Measurements from ENCODE around the gene AMOTL1. TPM values are rescaled to one million over a fixed set of nuclear protein-coding genes. Genes with fewer than 3 reads are reported as not detected.

AMOTL1 gene
- total RNA-seq, 3 donors from 2014 or later (not counting 1 experiment from before 2014, with no cell fraction given), result 7.1 to 8.9 (median 8.7) TPM

DNA sequence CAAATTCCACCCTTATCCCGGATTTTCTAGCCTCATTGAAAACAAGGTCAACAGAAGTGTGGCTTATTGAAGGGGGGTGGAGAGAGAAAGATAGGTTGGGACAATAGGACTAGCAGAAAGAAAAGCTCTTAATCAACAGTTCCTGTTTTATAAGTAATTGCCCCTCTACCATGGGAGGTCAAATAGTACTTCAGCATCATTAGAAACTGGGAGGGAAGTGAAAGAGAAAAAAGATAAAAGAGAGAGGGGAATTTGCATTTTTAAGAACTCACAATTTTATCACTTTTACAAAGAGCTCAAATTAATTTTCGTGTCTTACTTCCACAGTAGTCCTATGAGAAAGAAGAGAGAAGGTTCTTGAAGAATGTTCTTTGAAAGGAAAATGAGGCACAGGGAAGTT lies 89.2 kb downstream of the AMOTL1 start:
- H3K27me3 Mint-ChIP-seq (ENCODE audit: low read depth in 2 of 2), result no peaks in the 10 kb centered on the region
- H3K27ac Mint-ChIP-seq, result no peak overlapping the region
- no peaks in the 10 kb centered on the region for H3K9me3 Mint-ChIP-seq
- Histone ChIP-seq H3K27ac (ENCODE audit: low read length) (no peak overlapping the region), H3K4me1 (ENCODE audit: control insufficient read depth, insufficient read depth, low read length) (no peaks in the 10 kb centered on the region), H3K4me3 (ENCODE audit: low read length) (no peak overlapping the region), H3K9me3 (ENCODE audit: control insufficient read depth, insufficient read depth, low read length) (no peaks in the 10 kb centered on the region), H3K36me3 (ENCODE audit: control insufficient read depth, insufficient read depth, low read length) (no peaks in the 10 kb centered on the region), H3K27me3 (ENCODE audit: control insufficient read depth, insufficient read depth, low read length) (no peaks in the 10 kb centered on the region)
- no peak for DNase-seq
- H3K36me3 Mint-ChIP-seq, result peaks cover 23% of the 10 kb centered on the region
- TF ChIP-seq, protein P1, sequence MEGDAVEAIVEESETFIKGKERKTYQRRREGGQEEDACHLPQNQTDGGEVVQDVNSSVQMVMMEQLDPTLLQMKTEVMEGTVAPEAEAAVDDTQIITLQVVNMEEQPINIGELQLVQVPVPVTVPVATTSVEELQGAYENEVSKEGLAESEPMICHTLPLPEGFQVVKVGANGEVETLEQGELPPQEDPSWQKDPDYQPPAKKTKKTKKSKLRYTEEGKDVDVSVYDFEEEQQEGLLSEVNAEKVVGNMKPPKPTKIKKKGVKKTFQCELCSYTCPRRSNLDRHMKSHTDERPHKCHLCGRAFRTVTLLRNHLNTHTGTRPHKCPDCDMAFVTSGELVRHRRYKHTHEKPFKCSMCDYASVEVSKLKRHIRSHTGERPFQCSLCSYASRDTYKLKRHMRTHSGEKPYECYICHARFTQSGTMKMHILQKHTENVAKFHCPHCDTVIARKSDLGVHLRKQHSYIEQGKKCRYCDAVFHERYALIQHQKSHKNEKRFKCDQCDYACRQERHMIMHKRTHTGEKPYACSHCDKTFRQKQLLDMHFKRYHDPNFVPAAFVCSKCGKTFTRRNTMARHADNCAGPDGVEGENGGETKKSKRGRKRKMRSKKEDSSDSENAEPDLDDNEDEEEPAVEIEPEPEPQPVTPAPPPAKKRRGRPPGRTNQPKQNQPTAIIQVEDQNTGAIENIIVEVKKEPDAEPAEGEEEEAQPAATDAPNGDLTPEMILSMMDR (IDR thresholded peaks at IDR 0.05), result no peak
- no peak for ATAC-seq
- intact Hi-C loops (cut with micrococcal nuclease), result no loop called here
- H3K4me3 Mint-ChIP-seq, result no peak overlapping the region
- H3K4me1 Mint-ChIP-seq, result no peaks in the 10 kb centered on the region
- no CpG with 5 or more reads among the region's 2 CpGs for WGBS (ENCODE audit: insufficient coverage)

DNA sequence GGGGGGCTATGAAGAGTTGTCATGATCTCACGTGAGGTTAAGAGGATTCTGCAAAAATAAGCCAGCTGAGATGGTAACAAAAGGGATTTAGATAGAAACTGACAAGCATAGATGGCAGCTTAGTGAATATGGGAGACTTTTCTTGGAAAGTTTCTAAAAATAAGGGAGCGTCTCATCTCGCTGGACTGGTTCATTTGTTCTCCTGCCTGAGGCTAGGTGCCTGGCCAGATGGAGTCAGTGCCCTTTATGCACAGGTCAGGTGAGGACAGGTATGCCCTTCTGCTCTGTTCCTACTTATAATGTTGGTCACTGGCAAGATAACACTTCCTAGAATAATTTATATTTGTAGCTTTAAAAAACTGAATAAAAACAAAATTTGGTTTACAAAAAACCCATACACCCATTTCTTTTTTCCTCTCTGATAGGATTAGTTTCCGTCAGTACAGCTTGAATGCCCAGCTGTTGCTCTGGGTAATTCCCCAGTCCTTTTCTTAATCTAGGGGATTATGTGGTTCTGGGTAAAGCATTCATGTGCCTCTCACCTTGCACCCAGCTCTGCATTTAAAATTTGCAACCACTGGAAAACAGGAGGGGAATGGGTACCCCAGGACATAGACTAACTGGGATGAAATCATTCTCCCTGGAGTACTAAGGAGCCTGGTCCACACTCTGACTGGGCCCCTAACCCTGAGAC lies 90.0 kb downstream of the AMOTL1 start:
- no peak for ATAC-seq
- Histone ChIP-seq H3K27me3 (ENCODE audit: control insufficient read depth, insufficient read depth, low read length) (no peaks in the 10 kb centered on the region), H3K4me3 (ENCODE audit: low read length) (no peak overlapping the region), H3K36me3 (ENCODE audit: control insufficient read depth, insufficient read depth, low read length) (no peaks in the 10 kb centered on the region), H3K9me3 (ENCODE audit: control insufficient read depth, insufficient read depth, low read length) (no peaks in the 10 kb centered on the region), H3K27ac (ENCODE audit: low read length) (no peak overlapping the region), H3K4me1 (ENCODE audit: control insufficient read depth, insufficient read depth, low read length) (no peaks in the 10 kb centered on the region)
- H3K4me3 Mint-ChIP-seq, result no peak overlapping the region
- no peaks in the 10 kb centered on the region for H3K27me3 Mint-ChIP-seq (ENCODE audit: low read depth in 2 of 2)
- H3K9me3 Mint-ChIP-seq, result no peaks in the 10 kb centered on the region
- DNase-seq, result no peak
- TF ChIP-seq, protein P1 (IDR thresholded peaks at IDR 0.05), result no peak
- no peak overlapping the region for H3K27ac Mint-ChIP-seq
- H3K36me3 Mint-ChIP-seq, result peaks cover 23% of the 10 kb centered on the region
- intact Hi-C loops (cut with micrococcal nuclease), result no loop called here
- H3K4me1 Mint-ChIP-seq, result no peaks in the 10 kb centered on the region
- WGBS (ENCODE audit: insufficient coverage), result 83% methylated on average over 3 of the region's 4 CpGs

DNA sequence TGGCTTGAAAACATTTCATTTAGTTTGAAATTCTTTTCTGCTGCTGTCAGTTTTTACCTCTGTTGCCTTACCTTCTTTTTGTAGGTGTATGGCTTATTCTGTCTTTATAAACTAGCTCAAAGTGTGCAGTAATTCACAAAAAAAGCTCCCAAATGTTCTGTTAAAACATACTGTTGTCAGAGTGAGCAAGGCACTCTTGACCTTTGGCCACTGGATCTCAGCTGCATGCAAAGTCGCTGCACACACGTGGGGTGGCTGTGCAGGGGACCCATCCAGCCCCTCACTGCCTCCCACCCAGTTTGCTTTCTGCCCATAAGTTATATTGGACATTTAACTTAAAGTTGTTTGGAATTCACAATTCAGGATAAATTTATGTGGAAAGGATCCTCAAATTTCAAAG lies 92.2 kb downstream of the AMOTL1 start:
- WGBS (ENCODE audit: insufficient coverage), result 76% methylated on average over 2 of the region's 2 CpGs
- intact Hi-C loops (cut with micrococcal nuclease), result no loop called here
- Mint-ChIP-seq H3K27ac (no peak overlapping the region), H3K36me3 (peaks cover 17% of the 10 kb centered on the region), H3K4me1 (no peaks in the 10 kb centered on the region), H3K4me3 (no peak overlapping the region), H3K27me3 (ENCODE audit: low read depth in 2 of 2) (no peaks in the 10 kb centered on the region), H3K9me3 (no peaks in the 10 kb centered on the region)
- ATAC-seq (no peak), DNase-seq (no peak)
- no peak overlapping the region for H3K27ac ChIP-seq (ENCODE audit: low read length)
- H3K36me3 ChIP-seq (ENCODE audit: control insufficient read depth, insufficient read depth, low read length), result no peaks in the 10 kb centered on the region
- H3K4me3 ChIP-seq (ENCODE audit: low read length), result no peak overlapping the region
- H3K4me1 ChIP-seq (ENCODE audit: control insufficient read depth, insufficient read depth, low read length), result no peaks in the 10 kb centered on the region
- H3K27me3 ChIP-seq (ENCODE audit: control insufficient read depth, insufficient read depth, low read length), result no peaks in the 10 kb centered on the region
- H3K9me3 ChIP-seq (ENCODE audit: control insufficient read depth, insufficient read depth, low read length), result no peaks in the 10 kb centered on the region
- TF ChIP-seq, protein P1 (IDR thresholded peaks at IDR 0.05), result no peak

DNA sequence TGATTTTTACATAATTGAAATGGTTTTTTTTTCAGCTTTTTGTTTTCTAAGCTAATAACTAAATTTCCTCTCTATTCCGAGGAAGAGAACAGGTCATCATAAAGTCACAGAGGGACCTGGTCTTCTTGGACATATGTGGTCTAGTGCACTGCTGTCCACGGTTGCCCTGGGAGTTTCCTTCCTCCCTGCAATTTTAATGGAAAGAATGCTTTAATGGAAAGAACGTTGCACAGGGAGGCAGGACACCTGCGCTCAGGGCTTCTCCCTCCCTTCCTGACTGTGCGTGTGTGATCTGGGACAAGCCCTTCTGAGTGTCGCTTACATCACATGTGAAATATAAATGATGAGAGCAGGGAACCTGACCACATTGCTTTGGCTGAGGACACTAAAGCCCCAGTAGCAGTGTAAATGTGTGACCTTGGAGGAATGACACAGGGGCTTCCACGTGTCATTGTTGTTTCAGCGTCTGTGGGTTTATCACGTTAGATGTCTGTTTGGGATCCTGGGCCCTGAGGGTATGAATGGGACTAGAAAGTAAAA lies 93.2 kb downstream of the AMOTL1 start:
- H3K4me1 Mint-ChIP-seq, result no peaks in the 10 kb centered on the region
- H3K4me3 Mint-ChIP-seq, result no peak overlapping the region
- H3K27ac Mint-ChIP-seq, result no peak overlapping the region
- Histone ChIP-seq H3K4me1 (ENCODE audit: control insufficient read depth, insufficient read depth, low read length) (no peaks in the 10 kb centered on the region), H3K36me3 (ENCODE audit: control insufficient read depth, insufficient read depth, low read length) (no peaks in the 10 kb centered on the region), H3K27ac (ENCODE audit: low read length) (no peak overlapping the region), H3K9me3 (ENCODE audit: control insufficient read depth, insufficient read depth, low read length) (no peaks in the 10 kb centered on the region), H3K27me3 (ENCODE audit: control insufficient read depth, insufficient read depth, low read length) (no peaks in the 10 kb centered on the region), H3K4me3 (ENCODE audit: low read length) (no peak overlapping the region)
- WGBS (ENCODE audit: insufficient coverage), result 87% methylated on average over 9 of the region's 9 CpGs
- H3K27me3 Mint-ChIP-seq (ENCODE audit: low read depth in 2 of 2), result no peaks in the 10 kb centered on the region
- TF ChIP-seq, protein P1 (IDR thresholded peaks at IDR 0.05), result no peak
- intact Hi-C loops (cut with micrococcal nuclease), result no loop called here
- H3K36me3 Mint-ChIP-seq, result peaks cover 17% of the 10 kb centered on the region
- DNase-seq, result no peak
- ATAC-seq, result no peak
- H3K9me3 Mint-ChIP-seq, result no peaks in the 10 kb centered on the region
